Loucy (cell line): Measurements from ENCODE around the gene ALKBH8.

ENCODE experiments used
- H2AFZ ChIP-seq: fragments of 200-600 bp; sonication (generic); 2 replicates; pipeline ENCODE4 v1.6.0; 2016; ENCODE audit warnings: antibody characterized with exemption, mild to moderate bottlenecking, low read length, moderate library complexity
- H3F3A ChIP-seq: fragments of 200-600 bp; 2 replicates; pipeline ENCODE4 v1.6.0; 2016; ENCODE audit warnings: antibody characterized with exemption, low read depth, mild to moderate bottlenecking
- H3K27me3 ChIP-seq: fragments of 200-600 bp; sonication (generic); 2 replicates; pipeline ENCODE4 v1.6.1; 2014; ENCODE audit warnings: low read length, mild to moderate bottlenecking; ENCODE audit not compliant: insufficient read depth, poor library complexity, severe bottlenecking
- H3K36me3 ChIP-seq: fragments of 200-600 bp; sonication (generic); 2 replicates; pipeline ENCODE4 v1.6.1; 2016; ENCODE audit warnings: low read length; ENCODE audit not compliant: insufficient read depth
- H3K4me1 ChIP-seq: fragments of 200-600 bp; sonication (generic); 2 replicates; pipeline ENCODE4 v1.5.1; 2014; ENCODE audit warnings: low read length, mild to moderate bottlenecking; ENCODE audit not compliant: insufficient read depth, poor library complexity, severe bottlenecking
- H3K4me2 ChIP-seq: fragments of 200-600 bp; sonication (generic); 2 replicates; pipeline ENCODE4 v1.6.0; 2014; ENCODE audit warnings: antibody characterized with exemption, low read length, low read depth, mild to moderate bottlenecking; ENCODE audit not compliant: poor library complexity, severe bottlenecking
- H3K4me3 ChIP-seq: fragments of 200-600 bp; sonication (generic); 2 replicates; pipeline ENCODE4 v1.5.1; 2014; ENCODE audit warnings: low read length, mild to moderate bottlenecking, mixed read lengths; ENCODE audit not compliant: poor library complexity, severe bottlenecking
- H3K79me2 ChIP-seq: fragments of 200-600 bp; sonication (generic); 2 replicates; pipeline ENCODE4 v1.6.1; 2014; ENCODE audit warnings: low read length; ENCODE audit not compliant: insufficient read depth
- H3K9ac ChIP-seq: fragments of 200-600 bp; sonication (generic); 2 replicates; pipeline ENCODE4 v1.6.0; 2014; ENCODE audit warnings: mild to moderate bottlenecking, low read depth, low read length, moderate library complexity; ENCODE audit not compliant: poor library complexity, severe bottlenecking
- H3K9me2 ChIP-seq: fragments of 200-600 bp; sonication (generic); replicated peaks from 2 replicates; pipeline ENCODE4 v1.6.1; 2016; ENCODE audit warnings: low read depth, low read length, mixed read lengths
- H3K9me3 ChIP-seq: fragments of 200-600 bp; sonication (generic); 2 replicates; pipeline ENCODE4 v1.6.1; 2014; ENCODE audit warnings: mild to moderate bottlenecking, antibody characterized with exemption, low read length, low read depth; ENCODE audit not compliant: insufficient read depth
- H4K20me1 ChIP-seq: fragments of 200-600 bp; sonication (generic); 2 replicates; pipeline ENCODE4 v1.6.0; 2014; ENCODE audit warnings: antibody characterized with exemption, low read length, mild to moderate bottlenecking; ENCODE audit not compliant: insufficient read depth, poor library complexity, severe bottlenecking
- EZH2phosphoT487 ChIP-seq: fragments of 200-600 bp; IDR thresholded peaks from 2 replicates; pipeline ENCODE4 v1.6.1; 2018; ENCODE audit warnings: antibody characterized with exemption, mild to moderate bottlenecking, moderate library complexity, borderline replicate concordance
- TF ChIP-seq, protein P1 (sequence below): fragments of 200-600 bp; sonication (generic); conservative IDR thresholded peaks from 2 replicates; pipeline ENCODE4 v1.5.1; 2014; ENCODE audit warnings: mild to moderate bottlenecking, antibody characterized with exemption, low read length

ALKBH8 gene

DNA sequence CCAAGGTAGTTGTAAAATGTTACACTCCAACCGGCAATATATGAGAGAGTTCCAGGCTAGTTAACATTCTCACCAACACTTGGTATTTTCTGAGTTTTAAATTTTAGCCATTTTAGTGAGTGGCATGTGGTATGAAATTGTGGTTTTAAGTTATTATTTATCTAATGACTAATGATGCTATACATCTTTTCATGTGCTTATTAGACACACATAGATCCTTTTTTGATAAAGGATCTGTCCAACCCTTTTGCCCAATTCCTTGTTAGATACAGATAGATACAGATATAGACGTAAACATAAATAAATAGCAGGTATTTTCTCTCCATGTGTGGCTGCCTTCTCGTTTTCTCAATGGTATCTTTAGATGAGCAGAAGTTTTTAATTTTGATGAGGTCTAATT lies 39.3 kb downstream of the ALKBH8 start:
- no peak overlapping the region for H3K4me3 ChIP-seq
- peaks cover 11% of the 10 kb centered on the region; the same call in 1 of the 2 replicates for H3K36me3 ChIP-seq
- no peaks in the 10 kb centered on the region for H3K9me3 ChIP-seq
- no peaks in the 10 kb centered on the region for H3K79me2 ChIP-seq
- H3K27me3 ChIP-seq = no peaks in the 10 kb centered on the region
- H2AFZ ChIP-seq = no peak overlapping the region
- no peak for TF ChIP-seq EZH2phosphoT487
- TF ChIP-seq, protein P1, sequence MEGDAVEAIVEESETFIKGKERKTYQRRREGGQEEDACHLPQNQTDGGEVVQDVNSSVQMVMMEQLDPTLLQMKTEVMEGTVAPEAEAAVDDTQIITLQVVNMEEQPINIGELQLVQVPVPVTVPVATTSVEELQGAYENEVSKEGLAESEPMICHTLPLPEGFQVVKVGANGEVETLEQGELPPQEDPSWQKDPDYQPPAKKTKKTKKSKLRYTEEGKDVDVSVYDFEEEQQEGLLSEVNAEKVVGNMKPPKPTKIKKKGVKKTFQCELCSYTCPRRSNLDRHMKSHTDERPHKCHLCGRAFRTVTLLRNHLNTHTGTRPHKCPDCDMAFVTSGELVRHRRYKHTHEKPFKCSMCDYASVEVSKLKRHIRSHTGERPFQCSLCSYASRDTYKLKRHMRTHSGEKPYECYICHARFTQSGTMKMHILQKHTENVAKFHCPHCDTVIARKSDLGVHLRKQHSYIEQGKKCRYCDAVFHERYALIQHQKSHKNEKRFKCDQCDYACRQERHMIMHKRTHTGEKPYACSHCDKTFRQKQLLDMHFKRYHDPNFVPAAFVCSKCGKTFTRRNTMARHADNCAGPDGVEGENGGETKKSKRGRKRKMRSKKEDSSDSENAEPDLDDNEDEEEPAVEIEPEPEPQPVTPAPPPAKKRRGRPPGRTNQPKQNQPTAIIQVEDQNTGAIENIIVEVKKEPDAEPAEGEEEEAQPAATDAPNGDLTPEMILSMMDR = no peak
- no peaks in the 10 kb centered on the region for H4K20me1 ChIP-seq
- no peak overlapping the region for H3K9ac ChIP-seq
- no peaks in the 10 kb centered on the region for H3K9me2 ChIP-seq
- H3F3A ChIP-seq = no peaks in the 10 kb centered on the region
- no peaks in the 10 kb centered on the region for H3K4me1 ChIP-seq
- H3K4me2 ChIP-seq = no peak overlapping the region

DNA sequence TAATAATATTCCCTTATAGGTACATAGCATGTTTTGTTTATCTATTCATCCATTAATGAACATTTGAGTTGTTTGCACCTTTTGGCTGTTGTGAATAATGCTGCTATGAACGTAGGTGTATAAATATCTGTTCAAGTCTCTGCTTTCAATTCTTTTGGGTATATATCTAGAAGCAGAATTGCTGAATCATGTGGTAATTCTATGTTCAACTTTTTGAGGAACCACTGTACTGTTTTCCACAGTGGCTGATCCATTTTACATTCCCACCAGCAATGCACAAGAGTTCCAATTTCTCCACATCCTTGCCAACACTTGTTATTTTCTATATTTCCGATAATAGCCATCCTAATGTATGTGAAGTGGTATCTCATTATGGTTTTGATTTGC lies 56.7 kb downstream of the ALKBH8 start:
- no peaks in the 10 kb centered on the region for H3K27me3 ChIP-seq
- no peak overlapping the region for H3K4me3 ChIP-seq
- no peaks in the 10 kb centered on the region for H3K9me3 ChIP-seq
- no peak for TF ChIP-seq EZH2phosphoT487
- TF ChIP-seq, protein P1 = no peak
- no peaks in the 10 kb centered on the region for H3K79me2 ChIP-seq
- H3K9ac ChIP-seq = no peak overlapping the region
- no peak overlapping the region for H3K4me2 ChIP-seq
- no peaks in the 10 kb centered on the region for H3K9me2 ChIP-seq
- H3K36me3 ChIP-seq = peaks cover 12% of the 10 kb centered on the region; the same call in 1 of the 2 replicates
- H3F3A ChIP-seq = no peaks in the 10 kb centered on the region
- no peak overlapping the region for H2AFZ ChIP-seq
- no peaks in the 10 kb centered on the region for H3K4me1 ChIP-seq
- no peaks in the 10 kb centered on the region for H4K20me1 ChIP-seq

- Histone ChIP-seq H3K4me1 (no peaks in the 10 kb centered on the region), H3K79me2 (no peaks in the 10 kb centered on the region), H3K27me3 (no peaks in the 10 kb centered on the region), H3F3A (no peaks in the 10 kb centered on the region), H3K9me2 (no peaks in the 10 kb centered on the region), H2AFZ (no peak overlapping the region), H4K20me1 (no peaks in the 10 kb centered on the region), H3K36me3 (peaks cover 17% of the 10 kb centered on the region; the same call in 1 of the 2 replicates), H3K9me3 (no peaks in the 10 kb centered on the region), H3K4me2 (no peak overlapping the region), H3K4me3 (no peak overlapping the region), H3K9ac (no peak overlapping the region)
- TF ChIP-seq, protein P1 = no peak
- TF ChIP-seq EZH2phosphoT487 = no peak
Observed at GRCh38 chr11:107508201-107508857, 57.2 kb downstream of the ALKBH8 start.
